ENCODE measurements around the gene GRM7. TPM values are rescaled to one million over a fixed set of nuclear protein-coding genes. Genes with fewer than 3 reads are reported as not detected.

Gene GRM7
- total and polyA plus RNA-seq, 2 donors (not counting 1 experiment from before 2014, with no cell fraction given) = not detected

- no peaks in the 10 kb centered on the region for H3K27me3 ChIP-seq (replicated peaks in 1 of 4; ENCODE audit: control extremely low read depth in 1 of 4, control insufficient read depth in 3 of 4, insufficient read depth in 4 of 4, low read length in 3 of 4)
- intact Hi-C loops (cut with micrococcal nuclease) = no loop called here
- Mint-ChIP-seq H3K4me1 (no peaks in the 10 kb centered on the region), H3K4me3 (no peak overlapping the region), H3K27me3 (no peaks in the 10 kb centered on the region), H3K9me3 (ENCODE audit: insufficient read depth) (no peaks in the 10 kb centered on the region), H3K27ac (no peak overlapping the region)
- CTCF ChIA-PET = no interaction called here
- no peaks in the 10 kb centered on the region for H3K79me2 ChIP-seq (ENCODE audit: control insufficient read depth, insufficient read depth, low read length)
- no peaks in the 10 kb centered on the region for H3K4me1 ChIP-seq (ENCODE audit: control insufficient read depth in 2 of 2, insufficient read depth in 2 of 2, low read length in 2 of 2)
- H2AFZ ChIP-seq (ENCODE audit: insufficient read depth, low read depth, low read length, poor library complexity, severe bottlenecking) = no peak overlapping the region
- H3K9me3 ChIP-seq (ENCODE audit: control extremely low read depth in 1 of 3, control insufficient read depth in 2 of 3, insufficient read depth in 1 of 3, low read length in 2 of 3) = no peaks in the 10 kb centered on the region
- H3K36me3 ChIP-seq (replicated peaks in 1 of 2; ENCODE audit: control extremely low read depth in 1 of 2, control insufficient read depth in 1 of 2, extremely low read depth in 1 of 2, insufficient read depth in 2 of 2, low read length in 1 of 2) = no peaks in the 10 kb centered on the region
- H3K4me3 ChIP-seq (ENCODE audit: control extremely low read depth in 1 of 5, extremely low read depth in 1 of 5, insufficient read depth in 1 of 5, low read depth in 2 of 5, low read length in 4 of 5) = no peak overlapping the region
- POLR2A ChIA-PET = no interaction called here
- no peaks in the 10 kb centered on the region for H4K20me1 ChIP-seq (ENCODE audit: control insufficient read depth, insufficient read depth, low read length, poor library complexity, severe bottlenecking)
- no peak overlapping the region for H3K4me2 ChIP-seq (replicated peaks; ENCODE audit: low read depth, low read length, poor library complexity, severe bottlenecking)
- DNase-seq = no peak
- TF ChIP-seq EZH2 (IDR thresholded peaks at IDR 0.05; ENCODE audit: borderline replicate concordance, insufficient read depth, low read depth, low read length, poor library complexity, severe bottlenecking) (no peak), CTCF (IDR thresholded peaks at IDR 0.05) (no peak)
- H3K9ac ChIP-seq (ENCODE audit: low read length) = no peak overlapping the region
- ATAC-seq (ENCODE audit: low read depth) = no peak
- H3K27ac ChIP-seq (ENCODE audit: low read length in 2 of 2) = no peak overlapping the region
- no CpG with 5 or more reads among the region's 2 CpGs for WGBS (ENCODE audit: insufficient coverage)
Observed at GRCh38 chr3:7158516-7158915, 297.6 kb downstream of the GRM7 start.

GRCh38 chr3:7160689-7161088 lies 299.8 kb downstream of the GRM7 start:
- H3K4me1 Mint-ChIP-seq = no peaks in the 10 kb centered on the region
- intact Hi-C loops (cut with micrococcal nuclease) = no loop called here
- Histone ChIP-seq H3K4me2 (replicated peaks; ENCODE audit: low read depth, low read length, poor library complexity, severe bottlenecking) (no peak overlapping the region), H3K9me3 (ENCODE audit: control extremely low read depth in 1 of 3, control insufficient read depth in 2 of 3, insufficient read depth in 1 of 3, low read length in 2 of 3) (no peaks in the 10 kb centered on the region), H3K27ac (ENCODE audit: low read length in 2 of 2) (no peak overlapping the region), H2AFZ (ENCODE audit: insufficient read depth, low read depth, low read length, poor library complexity, severe bottlenecking) (no peak overlapping the region), H4K20me1 (ENCODE audit: control insufficient read depth, insufficient read depth, low read length, poor library complexity, severe bottlenecking) (no peaks in the 10 kb centered on the region), H3K27me3 (replicated peaks in 1 of 4; ENCODE audit: control extremely low read depth in 1 of 4, control insufficient read depth in 3 of 4, insufficient read depth in 4 of 4, low read length in 3 of 4) (no peaks in the 10 kb centered on the region), H3K36me3 (replicated peaks in 1 of 2; ENCODE audit: control extremely low read depth in 1 of 2, control insufficient read depth in 1 of 2, extremely low read depth in 1 of 2, insufficient read depth in 2 of 2, low read length in 1 of 2) (no peaks in the 10 kb centered on the region), H3K9ac (ENCODE audit: low read length) (no peak overlapping the region), H3K4me3 (ENCODE audit: control extremely low read depth in 1 of 5, extremely low read depth in 1 of 5, insufficient read depth in 1 of 5, low read depth in 2 of 5, low read length in 4 of 5) (no peak overlapping the region), H3K79me2 (ENCODE audit: control insufficient read depth, insufficient read depth, low read length) (no peaks in the 10 kb centered on the region), H3K4me1 (ENCODE audit: control insufficient read depth in 2 of 2, insufficient read depth in 2 of 2, low read length in 2 of 2) (no peaks in the 10 kb centered on the region)
- no CpG with 5 or more reads among the region's 2 CpGs for WGBS (ENCODE audit: insufficient coverage)
- no peak for TF ChIP-seq CTCF (IDR thresholded peaks at IDR 0.05)
- TF ChIP-seq EZH2 (IDR thresholded peaks at IDR 0.05; ENCODE audit: borderline replicate concordance, insufficient read depth, low read depth, low read length, poor library complexity, severe bottlenecking) = no peak
- H3K27ac Mint-ChIP-seq = no peak overlapping the region
- CTCF ChIA-PET = no interaction called here
- POLR2A ChIA-PET = no interaction called here
- no peaks in the 10 kb centered on the region for H3K27me3 Mint-ChIP-seq
- no peaks in the 10 kb centered on the region for H3K9me3 Mint-ChIP-seq (ENCODE audit: insufficient read depth)
- ATAC-seq (ENCODE audit: low read depth) (no peak), DNase-seq (no peak)
- H3K4me3 Mint-ChIP-seq = no peak overlapping the region
